GM19023 (cell line): ENCODE results near the gene RIT2.

ENCODE experiments used
- ATAC-seq: cut with Tn5 transposase; IDR thresholded peaks from one replicate; pipeline ENCODE4 v1.9.1; 2021; ENCODE audit warnings: mild to moderate bottlenecking, moderate library complexity; ENCODE audit not compliant: unreplicated experiment

RIT2 gene

DNA sequence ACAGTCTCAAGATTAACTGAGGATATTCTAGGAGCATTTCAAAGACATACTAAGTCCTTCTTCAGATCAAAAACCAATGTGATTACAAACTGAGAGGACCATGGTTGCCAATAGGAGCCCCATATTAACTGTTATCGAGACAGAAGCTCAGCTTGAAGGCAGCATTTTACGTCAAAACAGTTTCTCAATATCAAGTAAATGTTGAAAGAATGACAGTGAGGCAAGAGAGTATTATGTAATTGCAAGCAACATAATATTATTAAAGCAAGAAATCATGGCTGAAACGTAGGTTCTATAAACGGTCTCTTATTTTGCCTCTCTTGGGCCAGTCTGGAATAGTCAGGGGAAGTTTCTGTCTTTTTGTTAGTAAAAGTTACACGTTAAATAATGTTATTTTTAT, 22.9 kb downstream of the RIT2 start:
- no peak for ATAC-seq

- no peak for ATAC-seq
Observed at GRCh38 chr18:43081396-43081795, 34.1 kb downstream of the RIT2 start.

GRCh38 chr18:43080671-43081070, 34.8 kb downstream of the RIT2 start:
- no peak for ATAC-seq

DNA sequence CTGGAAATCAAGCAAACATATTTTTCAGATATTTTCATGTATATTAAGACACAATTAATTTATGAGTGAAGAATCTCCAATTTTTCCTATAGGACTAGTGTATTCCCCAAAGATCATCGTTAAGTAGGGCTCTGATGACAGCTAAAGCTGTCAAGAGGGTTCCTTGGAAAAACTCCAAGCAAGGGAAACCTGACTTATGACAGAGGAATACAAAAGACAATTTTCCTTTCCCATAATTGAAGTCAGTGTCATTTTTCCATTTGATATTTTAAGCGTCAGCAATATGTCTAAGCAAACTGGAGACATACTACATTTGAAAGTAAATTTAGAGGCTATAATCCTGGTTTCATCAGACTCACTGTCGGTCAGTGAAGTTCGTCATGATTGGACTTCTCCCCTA, 36.1 kb downstream of the RIT2 start:
- no peak for ATAC-seq

GRCh38 chr18:43078478-43079092, 36.9 kb downstream of the RIT2 start:
- ATAC-seq = no peak

GRCh38 chr18:43077510-43078308, 37.8 kb downstream of the RIT2 start:
- no peak for ATAC-seq

GRCh38 chr18:43073771-43074170, 41.7 kb downstream of the RIT2 start:
- no peak for ATAC-seq

DNA sequence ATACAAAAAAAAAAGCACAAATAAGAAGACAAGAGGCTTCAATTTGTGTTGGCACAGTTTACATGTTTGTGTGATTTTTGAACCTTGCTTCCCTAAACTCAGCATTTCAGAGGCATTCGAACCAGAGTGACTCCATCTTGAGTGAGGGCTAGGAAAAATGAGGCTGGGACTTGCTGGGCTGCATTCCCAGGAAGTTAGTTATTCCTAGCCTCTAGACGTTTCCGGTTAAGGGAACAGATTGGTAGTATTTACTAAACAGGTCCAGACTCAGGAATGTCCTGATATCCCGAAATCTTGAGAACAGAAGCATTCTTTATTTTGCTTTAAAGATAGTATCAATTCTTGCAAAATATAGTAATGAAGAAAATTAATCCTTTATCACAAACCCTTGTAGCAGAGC, 46.7 kb downstream of the RIT2 start:
- no peak for ATAC-seq

DNA sequence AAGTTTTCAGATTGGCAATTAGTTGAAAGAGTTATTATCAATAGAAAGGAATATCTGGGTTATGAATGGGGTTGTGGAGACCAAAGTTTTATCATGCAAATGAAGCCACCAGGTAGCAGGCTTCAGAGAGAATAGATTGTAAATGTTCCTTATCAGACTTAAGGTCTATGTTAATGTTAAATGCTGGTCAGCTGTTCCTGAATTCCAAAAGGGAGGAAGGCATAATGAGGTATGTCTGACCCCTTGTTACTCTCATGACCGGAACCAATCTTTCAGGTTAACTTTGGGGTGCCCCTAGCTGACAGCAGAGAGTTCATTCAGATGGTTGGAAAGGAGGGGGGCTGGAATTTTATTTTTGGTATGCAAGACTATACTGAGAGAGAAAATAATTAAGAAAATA, 47.9 kb downstream of the RIT2 start:
- no peak for ATAC-seq

DNA sequence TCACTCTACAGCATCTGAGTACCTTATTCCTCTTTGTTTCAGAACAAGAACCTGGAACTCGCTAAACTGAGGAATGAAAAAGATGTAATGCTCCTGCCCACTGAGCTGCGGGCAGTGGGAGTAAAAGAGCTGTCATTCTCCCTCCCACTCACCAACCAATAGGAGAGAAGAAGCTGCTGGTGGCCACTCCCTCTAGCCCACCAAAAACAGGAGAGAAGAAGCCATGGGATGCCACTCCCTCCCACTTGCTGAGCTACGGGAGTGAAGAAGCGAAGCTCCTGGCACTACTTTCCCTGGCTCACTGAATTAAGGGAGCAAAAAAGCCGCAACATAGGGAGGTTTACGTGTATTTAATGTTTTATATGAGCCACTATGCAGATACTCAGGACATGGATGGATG, 53.7 kb downstream of the RIT2 start:
- ATAC-seq = no peak

- no peak for ATAC-seq
Observed at GRCh38 chr18:43061318-43061717, 54.2 kb downstream of the RIT2 start.

- ATAC-seq = no peak
Observed at GRCh38 chr18:43060020-43060419, 55.5 kb downstream of the RIT2 start.

GRCh38 chr18:43054815-43055519, 60.5 kb downstream of the RIT2 start:
- no peak for ATAC-seq

DNA sequence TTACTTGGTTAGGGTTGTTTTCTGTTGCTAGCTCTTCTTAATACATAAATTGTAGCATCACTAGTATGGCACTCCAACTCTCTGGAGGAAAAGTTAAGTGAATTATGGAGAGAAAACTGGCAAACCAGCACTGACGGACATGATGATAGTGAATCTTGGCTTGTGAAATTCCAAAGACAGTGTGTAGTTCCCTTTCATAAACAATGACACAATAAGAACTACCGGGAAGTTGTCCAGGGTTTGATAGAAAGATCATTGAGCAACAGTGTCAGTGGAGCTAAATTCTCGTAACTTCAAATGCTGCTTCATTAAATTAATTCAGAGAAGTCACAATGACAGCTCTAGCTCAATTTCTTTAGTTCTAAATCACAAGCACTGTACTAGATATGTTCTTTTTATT, 66.5 kb downstream of the RIT2 start:
- no peak for ATAC-seq

DNA sequence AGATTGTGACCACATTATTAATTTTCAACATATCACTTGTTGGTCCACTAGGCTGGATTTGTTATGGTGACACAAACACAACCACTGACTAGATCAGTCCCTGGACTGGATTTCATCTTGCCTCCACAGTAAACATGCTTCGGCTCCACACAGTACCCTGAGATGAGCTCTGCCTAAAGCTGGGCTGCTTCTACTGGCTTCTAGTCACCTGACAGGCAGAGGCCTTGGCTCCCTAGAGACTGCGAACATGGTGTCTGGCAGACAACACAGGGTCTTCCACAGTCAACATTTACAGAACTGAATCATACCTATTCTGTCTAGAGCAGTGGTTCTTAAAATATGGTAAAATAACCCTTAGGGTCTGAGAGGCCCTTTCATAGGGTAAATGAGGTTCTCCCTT, 69.2 kb downstream of the RIT2 start:
- ATAC-seq = no peak

- no peak for ATAC-seq
Observed at GRCh38 chr18:43043626-43044025, 71.9 kb downstream of the RIT2 start.

DNA sequence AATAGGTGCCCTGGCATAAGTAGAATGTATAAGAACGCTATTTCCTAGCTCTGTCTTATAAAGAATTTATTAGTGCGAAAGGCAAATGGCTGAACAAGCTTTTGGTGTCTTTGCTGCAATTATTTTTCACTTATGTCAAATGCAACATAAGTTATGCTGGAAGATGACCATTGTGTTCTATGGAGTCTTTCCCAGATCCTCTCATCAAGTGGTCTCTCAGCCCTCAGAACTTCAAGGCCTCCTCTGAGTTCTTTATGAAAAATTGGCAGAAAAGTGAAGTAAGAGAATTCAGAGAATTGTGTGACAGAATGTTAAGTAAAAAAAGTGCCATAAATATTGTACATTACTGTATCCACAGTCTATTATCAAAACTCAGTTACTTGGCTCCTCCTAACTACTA, 75.2 kb downstream of the RIT2 start:
- ATAC-seq = no peak

GRCh38 chr18:43034683-43035500, 80.6 kb downstream of the RIT2 start:
- ATAC-seq = no peak

GRCh38 chr18:43031169-43031568, 84.3 kb downstream of the RIT2 start:
- ATAC-seq = no peak

DNA sequence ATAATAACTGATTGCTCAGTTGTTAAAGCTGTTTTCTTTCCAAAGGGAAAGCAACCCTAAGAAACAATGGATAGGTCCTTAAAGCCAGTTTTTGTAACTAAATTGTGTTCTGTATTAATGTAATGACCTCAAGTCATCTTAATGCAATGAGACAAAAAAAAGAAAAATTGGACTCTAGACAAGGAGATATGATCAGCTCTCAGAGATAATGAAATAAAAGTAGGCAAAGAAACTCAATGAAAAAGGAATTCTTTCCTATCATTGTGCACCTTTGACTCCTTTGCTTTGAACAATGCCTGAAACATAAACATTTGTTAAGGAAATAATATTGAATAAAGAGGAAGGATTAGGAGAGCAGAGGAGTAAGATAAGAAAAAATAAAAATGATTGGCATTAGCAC, 86.1 kb downstream of the RIT2 start:
- ATAC-seq = no peak

GRCh38 chr18:43022874-43023273, 92.6 kb downstream of the RIT2 start:
- no peak for ATAC-seq
